Colonic mucosa (tissue), 4 donors: ENCODE data around the gene CACFD1. TPM values are rescaled to one million over a fixed set of nuclear protein-coding genes. Genes with fewer than 3 reads are reported as not detected.

Experiments
- DNase-seq: peaks from one replicate; pipeline ENCODE4 v3.0.0-alpha.2; 2020
- H3K27ac ChIP-seq: fragments of 200-600 bp; one replicate; pipeline ENCODE4 v1.8.0; 2021
- H3K27me3 ChIP-seq: fragments of 200-600 bp; one replicate; pipeline ENCODE4 v1.8.0; 2021
- H3K36me3 ChIP-seq: fragments of 200-600 bp; one replicate; pipeline ENCODE4 v1.8.0; 2021
- H3K4me1 ChIP-seq: fragments of 200-600 bp; one replicate; pipeline ENCODE4 v1.8.0; 2021; ENCODE audit warnings: mild to moderate bottlenecking
- H3K4me3 ChIP-seq: fragments of 200-600 bp; one replicate; pipeline ENCODE4 v1.8.0; 2021
- H3K9ac ChIP-seq, 2 donors: one replicate each; pipeline ENCODE4 v1.7.0; 2013; ENCODE audit warnings: control low read depth in 2 of 2, low read depth in 2 of 2, low read length in 2 of 2
- H3K9me3 ChIP-seq: fragments of 200-600 bp; one replicate; pipeline ENCODE4 v1.8.0; 2021
- intact Hi-C: fragments of 100-400 bp; cut with DNase I; formaldehyde crosslinking; loops from one replicate; pipeline ENCODE4 v1.14.1; 2022
- total RNA-seq, 2 donors: library from RNA; stranded (reverse); fragmentation: NEBNext Ultra II Directional in 1 of 2; extraction: Animal tissue kit (Norgen Biotek cat#: 25700) in 1 of 2; gene quantifications; one replicate each; pipeline ENCODE4 v1.2.1, GENCODE V29; 2021
- TF ChIP-seq, protein P1 (sequence below): fragments of 200-600 bp; IDR thresholded peaks from one replicate; pipeline ENCODE4 v1.8.0; 2022; ENCODE audit warnings: antibody characterized with exemption, mild to moderate bottlenecking
- donor health status: healthy.
- donor health status: DM: no; HTN: no; CAD: no.
- donor health status: DM: no; HTN: no; CAD: no.

Gene CACFD1
- total RNA-seq, 2 donors from 2014 or later = 56.8 to 60.7 TPM

DNA sequence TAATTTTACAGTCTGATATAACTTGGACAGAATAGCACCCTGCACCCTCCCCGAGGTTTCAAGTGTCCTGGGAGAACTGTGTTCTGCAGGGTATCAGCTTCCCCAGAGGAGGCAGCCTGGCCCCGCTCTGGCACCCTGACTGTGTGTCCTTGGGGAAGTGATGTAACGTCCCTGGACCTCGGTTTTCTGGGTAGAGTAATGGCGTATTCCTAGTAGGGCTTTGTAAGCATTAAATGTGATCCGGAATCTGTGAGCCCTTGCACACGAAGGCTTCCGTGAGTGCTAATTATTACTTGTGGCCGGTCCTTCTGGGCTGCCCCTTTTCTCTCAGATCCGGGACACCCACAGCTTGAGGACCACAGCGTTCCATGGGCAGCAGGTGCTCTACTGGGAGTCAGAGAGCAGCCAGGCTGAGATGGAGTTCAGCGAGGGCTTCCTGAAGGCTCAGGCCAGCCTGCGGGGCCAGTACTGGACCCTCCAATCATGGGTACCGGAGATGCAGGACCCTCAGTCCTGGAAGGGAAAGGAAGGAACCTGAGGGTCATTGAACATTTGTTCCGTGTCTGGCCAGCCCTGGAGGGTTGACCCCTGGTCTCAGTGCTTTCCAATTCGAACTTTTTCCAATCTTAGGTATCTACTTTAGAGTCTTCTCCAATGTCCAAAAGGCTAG lies 1.0 kb upstream of the CACFD1 start:
- no peak overlapping the region for H3K27ac ChIP-seq

DNA sequence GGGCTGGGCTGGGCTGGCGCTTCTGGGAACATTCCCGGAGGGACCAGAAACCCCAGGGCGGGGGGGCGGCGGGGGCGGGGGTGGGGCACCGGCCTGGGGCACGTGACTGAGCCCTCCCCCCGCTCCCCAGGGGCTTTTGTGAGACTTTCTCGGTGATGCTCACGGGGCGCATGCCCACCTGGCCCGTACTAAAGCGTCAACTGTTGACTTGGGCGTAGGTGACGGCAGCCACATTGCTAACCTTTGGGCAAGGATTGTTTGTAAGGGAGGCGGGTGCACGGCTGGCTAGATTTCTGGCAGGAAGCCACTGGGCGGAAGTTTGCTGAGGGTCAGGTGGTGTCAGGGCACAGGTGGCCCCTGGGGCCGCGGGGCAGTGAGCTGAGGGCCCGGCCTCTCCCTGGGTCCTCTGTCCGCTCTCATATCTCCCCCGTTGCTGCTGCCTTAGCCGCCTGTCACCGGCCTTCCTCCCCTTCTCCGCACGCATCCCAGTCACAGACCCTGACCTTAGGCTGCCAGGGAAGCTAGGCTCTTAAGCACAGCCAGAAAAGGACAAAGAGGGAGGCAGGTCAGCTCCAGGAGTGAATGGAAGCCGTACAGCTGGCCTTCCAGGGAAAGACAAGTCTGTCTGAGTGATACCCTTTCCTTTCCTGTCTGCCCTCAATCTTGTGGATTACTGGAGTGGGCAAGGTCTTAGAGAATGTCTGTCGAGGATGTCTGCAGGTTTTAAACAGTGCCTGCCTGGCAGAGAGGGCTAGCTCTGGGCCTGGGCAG lies 812 bp downstream of the CACFD1 start:
- peak; percentile 91 for DNase-seq
- Histone ChIP-seq H3K9me3 (no peaks in the 10 kb centered on the region), H3K4me1 (peaks cover 6% of the 10 kb centered on the region), H3K4me3 (peak overlapping the region; percentile 58), H3K27ac (peak overlapping the region; percentile 81), H3K9ac (peak overlapping the region; percentile 76 to 91), H3K36me3 (no peaks in the 10 kb centered on the region), H3K27me3 (no peaks in the 10 kb centered on the region)
- intact Hi-C loops = no loop called here
- TF ChIP-seq, protein P1, sequence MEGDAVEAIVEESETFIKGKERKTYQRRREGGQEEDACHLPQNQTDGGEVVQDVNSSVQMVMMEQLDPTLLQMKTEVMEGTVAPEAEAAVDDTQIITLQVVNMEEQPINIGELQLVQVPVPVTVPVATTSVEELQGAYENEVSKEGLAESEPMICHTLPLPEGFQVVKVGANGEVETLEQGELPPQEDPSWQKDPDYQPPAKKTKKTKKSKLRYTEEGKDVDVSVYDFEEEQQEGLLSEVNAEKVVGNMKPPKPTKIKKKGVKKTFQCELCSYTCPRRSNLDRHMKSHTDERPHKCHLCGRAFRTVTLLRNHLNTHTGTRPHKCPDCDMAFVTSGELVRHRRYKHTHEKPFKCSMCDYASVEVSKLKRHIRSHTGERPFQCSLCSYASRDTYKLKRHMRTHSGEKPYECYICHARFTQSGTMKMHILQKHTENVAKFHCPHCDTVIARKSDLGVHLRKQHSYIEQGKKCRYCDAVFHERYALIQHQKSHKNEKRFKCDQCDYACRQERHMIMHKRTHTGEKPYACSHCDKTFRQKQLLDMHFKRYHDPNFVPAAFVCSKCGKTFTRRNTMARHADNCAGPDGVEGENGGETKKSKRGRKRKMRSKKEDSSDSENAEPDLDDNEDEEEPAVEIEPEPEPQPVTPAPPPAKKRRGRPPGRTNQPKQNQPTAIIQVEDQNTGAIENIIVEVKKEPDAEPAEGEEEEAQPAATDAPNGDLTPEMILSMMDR = no peak

More for the DNA sequence above, 1.0 kb upstream of the CACFD1 start:
- no peak for DNase-seq
- peak overlapping the region; percentile 58 for H3K4me3 ChIP-seq
- intact Hi-C loops = loop anchor here (5.0 kb wide), 1 partner anchor 41 kb away; the partner anchor contains the start of gene REXO4
- peak overlapping the region in 1 of 2 donors; percentile 12 for H3K9ac ChIP-seq
- H3K27me3 ChIP-seq = no peaks in the 10 kb centered on the region
- H3K4me1 ChIP-seq = peaks cover 6% of the 10 kb centered on the region
- no peaks in the 10 kb centered on the region for H3K36me3 ChIP-seq
- TF ChIP-seq, protein P1 = no peak
- H3K9me3 ChIP-seq = no peaks in the 10 kb centered on the region

DNA sequence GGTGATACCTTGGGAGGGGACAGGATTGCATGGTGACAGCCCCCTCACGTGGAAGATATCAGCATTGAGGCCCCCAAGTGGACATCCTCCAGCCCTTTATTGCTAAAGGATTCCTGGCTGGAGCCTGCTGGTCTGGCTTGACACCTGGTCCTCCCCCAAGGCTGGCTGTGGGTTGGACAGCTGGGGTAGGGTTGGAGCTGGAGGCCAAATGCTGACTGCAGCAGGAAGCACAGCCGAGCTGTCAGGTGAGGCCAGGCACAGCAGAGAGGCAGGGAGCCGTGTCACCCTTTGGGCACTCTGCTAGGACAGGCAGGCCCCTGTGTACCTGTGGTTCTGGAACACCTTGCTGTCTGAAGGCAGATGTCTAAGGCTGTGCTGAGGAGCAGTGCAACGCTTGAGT lies 2.2 kb downstream of the CACFD1 start:
- Histone ChIP-seq H3K27ac (no peak overlapping the region), H3K4me1 (peaks cover 6% of the 10 kb centered on the region), H3K4me3 (no peak overlapping the region), H3K27me3 (no peaks in the 10 kb centered on the region), H3K36me3 (no peaks in the 10 kb centered on the region), H3K9me3 (no peaks in the 10 kb centered on the region), H3K9ac (no peak overlapping the region)
- DNase-seq = no peak
- intact Hi-C loops = no loop called here
- TF ChIP-seq, protein P1 = no peak

DNA sequence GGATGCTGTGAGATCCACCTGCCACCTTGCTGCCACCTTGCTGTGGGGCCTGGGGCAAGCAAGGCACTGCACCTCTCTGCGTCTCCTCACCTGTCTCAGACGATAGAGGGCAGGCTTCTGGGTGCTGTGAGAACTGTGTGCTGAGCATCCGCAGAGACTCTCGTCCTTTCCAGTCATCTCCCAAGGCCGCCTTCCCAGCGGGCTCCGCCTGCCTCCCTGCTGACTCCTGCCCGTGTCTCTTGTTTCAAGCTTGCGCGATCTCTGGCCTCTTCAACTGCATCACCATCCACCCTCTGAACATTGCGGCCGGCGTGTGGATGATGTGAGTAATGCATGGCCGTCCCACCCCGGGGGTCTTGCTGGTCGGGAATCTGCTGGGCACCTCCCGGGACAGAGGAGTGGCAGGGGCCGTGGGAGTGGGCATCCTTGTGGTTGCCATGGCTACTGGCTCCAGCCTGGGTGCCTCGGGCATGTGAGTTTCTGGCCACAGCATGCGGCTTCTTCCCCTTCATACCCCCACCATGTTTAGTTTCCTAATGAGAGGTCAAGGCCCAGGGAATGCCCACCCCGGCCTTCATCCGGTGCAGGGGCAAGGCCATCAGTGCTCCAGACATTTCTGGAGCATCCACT lies 3.6 kb downstream of the CACFD1 start:
- Histone ChIP-seq H3K36me3 (no peaks in the 10 kb centered on the region), H3K9me3 (no peaks in the 10 kb centered on the region), H3K9ac (no peak overlapping the region), H3K4me1 (peaks cover 6% of the 10 kb centered on the region), H3K27ac (no peak overlapping the region), H3K27me3 (no peaks in the 10 kb centered on the region), H3K4me3 (no peak overlapping the region)
- no peak for DNase-seq
- intact Hi-C loops = no loop called here
- TF ChIP-seq, protein P1 = peak; percentile 25

DNA sequence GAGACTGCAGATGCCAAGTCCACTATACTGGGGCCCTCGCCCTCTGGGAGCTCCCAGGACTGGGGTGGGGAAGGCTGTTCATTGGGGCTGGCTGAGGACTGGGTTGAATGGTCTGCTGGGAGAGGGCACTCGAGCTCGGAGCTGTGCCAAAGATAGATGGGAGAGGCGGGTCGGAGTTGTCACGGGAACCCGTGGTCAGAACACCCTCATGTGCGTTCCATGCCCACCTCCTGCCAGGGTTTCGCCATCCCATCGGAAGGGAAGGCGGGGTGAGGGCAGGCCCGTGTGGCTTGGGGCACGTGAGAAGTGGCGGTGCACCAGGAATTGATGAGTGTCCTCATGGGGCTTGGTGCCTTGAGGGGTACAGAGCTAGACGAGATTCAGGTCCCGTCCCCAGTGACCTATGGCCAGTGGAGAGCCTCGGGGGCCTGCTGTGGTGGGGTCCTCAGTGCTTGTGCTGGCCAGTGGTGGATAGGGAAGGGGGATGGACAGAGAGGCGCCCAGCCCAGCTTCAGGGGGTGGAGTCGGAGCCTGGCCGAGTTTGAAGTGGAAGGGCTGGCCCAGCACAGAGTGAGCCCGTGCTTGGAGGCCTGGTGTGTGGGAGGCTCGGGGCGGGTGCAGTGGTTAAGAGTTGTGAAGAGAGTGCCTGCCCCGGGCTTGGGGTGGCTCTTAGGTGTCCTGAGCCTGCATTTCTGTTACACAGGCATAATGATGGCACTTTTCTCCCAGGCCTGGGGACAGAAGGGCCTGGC lies 4.3 kb downstream of the CACFD1 start:
- H3K27me3 ChIP-seq = no peaks in the 10 kb centered on the region
- no peak overlapping the region for H3K4me3 ChIP-seq
- intact Hi-C loops = no loop called here
- H3K36me3 ChIP-seq = no peaks in the 10 kb centered on the region
- DNase-seq = no peak
- H3K9me3 ChIP-seq = no peaks in the 10 kb centered on the region
- no peak overlapping the region for H3K9ac ChIP-seq
- TF ChIP-seq, protein P1 = no peak
- peaks cover 6% of the 10 kb centered on the region for H3K4me1 ChIP-seq
- no peak overlapping the region for H3K27ac ChIP-seq
